DMS 273 (cell line): Measurements from ENCODE around the gene PLA2G4A.

Experiments
- DNase-seq: peaks from one replicate; lab custom pipeline; 2025; ENCODE audit not compliant: unreplicated experiment; lab: John Stamatoyannopoulos, UW

The PLA2G4A gene

DNA sequence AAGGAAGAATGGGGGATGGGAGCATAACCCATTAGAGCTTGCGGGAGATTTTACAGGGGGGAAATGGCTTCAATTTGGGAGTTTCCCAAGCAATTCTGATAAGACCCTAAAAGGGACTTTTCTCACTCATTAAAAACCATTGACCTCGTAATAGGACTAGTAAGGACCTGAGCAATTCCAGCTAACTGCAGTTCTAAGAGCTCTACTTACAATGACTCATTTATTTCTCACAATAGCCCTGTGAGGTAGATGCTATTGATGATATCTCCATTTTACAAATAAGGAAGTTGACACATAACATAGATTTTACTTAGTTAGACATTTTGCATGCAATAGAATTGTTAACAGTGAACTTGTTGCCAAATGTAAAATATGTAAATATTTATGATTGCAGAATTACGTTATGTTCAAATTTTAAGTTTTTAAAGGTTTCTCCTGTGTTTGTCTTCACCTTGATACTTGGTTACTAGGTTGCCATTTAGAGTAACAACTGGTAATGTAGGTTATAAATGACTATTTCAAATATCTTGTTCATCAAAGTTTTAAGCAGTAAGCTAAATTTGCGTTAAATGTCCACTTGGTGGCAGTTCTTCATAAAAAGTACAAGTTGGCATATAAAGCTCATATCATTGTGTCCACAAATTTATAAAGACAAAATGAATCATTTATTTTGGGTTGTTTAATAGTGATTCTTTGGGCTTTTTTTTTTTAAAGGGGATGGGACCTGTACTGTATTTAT lies 182.0 kb downstream of the PLA2G4A start:
- peak; percentile 5 for DNase-seq

DNA sequence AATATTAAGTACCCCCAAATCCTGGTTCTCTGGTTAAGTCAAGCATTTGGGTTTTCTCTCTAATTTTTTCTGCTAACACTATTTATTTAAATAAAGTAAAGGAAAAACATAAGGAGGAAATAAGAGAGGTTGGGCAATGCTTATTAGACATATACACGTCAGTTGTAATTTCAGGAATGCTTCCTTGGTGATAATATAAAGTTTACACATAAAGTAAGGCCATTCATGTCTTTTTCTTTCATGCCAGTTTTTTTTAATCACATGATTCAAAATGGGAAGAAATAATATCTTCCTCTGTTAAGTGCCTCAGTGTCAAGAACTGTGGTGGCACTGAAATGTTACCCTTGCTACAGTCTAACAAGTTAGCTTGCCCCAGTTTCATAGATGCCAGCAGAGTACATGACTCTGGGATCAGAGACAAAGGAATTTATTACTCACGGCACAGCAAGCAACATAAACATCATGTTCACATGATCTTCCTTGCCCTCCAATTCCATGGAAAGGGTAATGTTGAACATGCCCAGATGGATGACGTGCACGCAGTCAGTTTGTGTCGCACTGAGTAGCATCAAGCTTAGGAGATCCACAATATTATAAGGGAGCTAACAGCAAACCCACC lies 184.9 kb downstream of the PLA2G4A start:
- no peak for DNase-seq

DNA sequence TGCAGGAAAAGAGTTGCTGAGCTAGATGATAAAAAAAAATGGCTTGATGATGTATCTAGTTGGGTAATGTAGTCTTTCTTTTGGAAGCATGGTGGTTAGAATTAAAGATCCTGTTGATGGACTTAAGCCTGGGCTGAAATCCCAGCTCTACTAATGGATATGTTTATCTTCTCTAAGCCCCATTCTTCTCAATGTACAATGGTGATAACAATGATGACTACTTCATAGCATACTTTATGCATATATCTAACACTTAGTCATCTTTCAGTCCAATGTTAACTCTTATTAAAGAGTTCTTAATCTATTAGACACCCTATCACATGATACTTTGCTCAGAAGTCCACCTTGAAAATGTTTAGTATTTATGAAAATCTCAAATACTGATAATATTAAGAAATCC lies 189.5 kb downstream of the PLA2G4A start:
- no peak for DNase-seq

DNA sequence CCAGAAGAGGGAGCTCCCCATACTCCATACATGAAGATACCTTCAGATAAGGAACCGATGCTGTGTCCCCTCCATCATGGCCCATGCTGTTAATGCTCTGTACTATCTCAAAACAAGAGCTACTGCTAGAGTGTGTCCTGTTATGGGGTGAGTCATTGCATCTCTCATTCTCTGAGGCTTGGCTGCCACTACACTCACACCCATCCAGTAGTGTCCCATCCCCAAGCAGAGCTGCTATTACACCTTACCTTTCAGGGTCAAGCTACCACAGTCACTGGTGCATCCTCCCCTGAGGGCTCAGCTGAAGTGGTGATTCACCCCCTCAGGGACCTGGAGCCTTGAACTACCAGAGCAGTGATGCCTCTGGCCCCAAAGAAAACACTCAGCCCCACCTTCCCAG lies 198.5 kb downstream of the PLA2G4A start:
- no peak for DNase-seq

DNA sequence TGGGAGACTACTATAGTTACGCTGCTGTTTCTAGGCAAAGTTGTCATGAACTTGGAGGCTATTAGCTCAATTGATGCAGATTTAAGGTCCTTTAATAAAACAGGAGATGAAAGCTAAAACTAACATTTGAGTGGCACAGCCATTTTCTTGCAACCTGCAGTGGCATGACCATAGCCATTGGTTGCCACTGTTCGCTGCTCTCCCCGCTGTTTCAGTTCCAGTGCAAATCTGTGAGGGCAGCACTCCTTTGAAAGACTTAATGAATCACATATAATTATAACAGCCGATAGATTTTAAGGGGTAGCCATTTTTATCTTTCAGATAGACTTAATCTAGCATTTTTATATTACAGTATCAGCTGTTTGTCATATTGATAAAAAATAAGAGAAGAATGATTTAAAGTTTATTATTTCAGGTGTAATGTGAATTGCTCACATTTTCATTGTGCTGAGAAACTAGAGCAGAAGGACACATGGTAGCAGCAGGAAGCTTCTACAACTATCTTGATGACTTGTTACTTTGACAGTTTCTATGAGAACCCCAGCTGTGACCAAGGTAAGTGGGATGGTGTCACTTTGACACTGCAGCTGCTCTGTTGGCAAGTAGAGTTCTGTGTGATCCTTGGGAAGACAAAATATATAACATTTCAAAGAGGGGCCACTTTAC lies 203.7 kb downstream of the PLA2G4A start:
- peak; percentile 9 for DNase-seq

DNA sequence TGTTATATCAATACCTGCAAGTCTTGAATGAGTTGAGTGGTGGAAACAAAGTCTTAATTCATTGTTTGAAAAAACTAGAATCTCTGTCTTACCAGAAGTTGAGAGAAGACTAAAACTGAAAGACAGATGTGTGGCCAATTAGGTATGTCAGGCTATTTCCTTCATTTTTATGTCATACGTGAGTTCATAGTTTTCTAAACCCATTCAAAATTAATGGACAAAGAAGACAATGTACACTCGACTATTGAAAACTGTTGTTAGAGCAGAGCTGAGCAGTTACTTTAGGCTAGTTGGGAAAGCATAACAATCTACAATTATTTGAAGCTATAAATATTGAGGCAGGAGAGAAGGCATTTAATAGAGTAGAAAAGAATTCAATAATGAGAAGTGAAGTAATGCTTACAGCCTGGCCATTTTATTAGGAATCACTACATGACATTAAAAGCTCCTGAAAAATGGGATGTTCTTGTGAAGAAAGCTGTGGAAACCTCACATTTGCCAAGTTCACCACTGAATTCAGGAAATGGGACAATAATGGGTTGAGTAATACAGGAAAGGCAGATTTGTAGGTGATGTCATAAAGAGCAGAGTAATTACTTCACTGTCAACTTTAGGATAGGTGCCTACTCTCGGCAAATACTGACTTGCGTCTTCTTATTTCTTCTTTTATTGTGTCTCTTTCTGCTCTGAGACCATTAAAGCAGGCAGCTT lies 204.4 kb downstream of the PLA2G4A start:
- DNase-seq: no peak

DNA sequence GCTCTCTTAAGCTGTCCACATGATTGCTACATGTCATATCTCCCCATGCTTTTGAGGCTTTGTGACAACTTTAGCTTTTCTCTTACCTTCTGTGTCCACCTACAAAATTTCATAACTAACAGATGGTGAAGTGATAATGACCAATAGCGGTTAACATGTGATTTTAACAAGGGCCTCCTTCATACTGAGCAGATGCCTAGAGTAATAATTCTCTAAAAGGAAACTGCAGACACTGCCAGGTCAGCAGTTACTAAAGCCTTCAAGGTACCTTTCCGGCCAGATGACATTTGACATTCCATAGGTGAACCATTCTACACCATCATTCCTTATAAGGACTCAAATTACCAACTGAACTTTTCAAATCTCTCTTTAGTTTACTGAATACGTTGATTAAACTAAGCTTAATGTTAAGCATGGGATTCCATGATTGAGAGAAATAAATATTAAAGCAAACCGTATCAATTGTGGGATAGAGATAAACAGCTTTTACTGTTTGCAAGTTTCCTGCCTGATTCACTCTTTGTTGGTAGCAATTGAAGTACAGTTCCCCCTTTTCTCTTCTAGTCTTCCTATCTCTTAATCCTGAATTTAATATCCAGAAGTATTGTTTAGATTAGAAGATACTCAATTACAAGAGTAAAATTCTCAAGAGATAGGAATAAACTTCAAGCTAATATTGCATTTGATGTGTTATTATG lies 205.1 kb downstream of the PLA2G4A start:
- peak; percentile 20 for DNase-seq

DNA sequence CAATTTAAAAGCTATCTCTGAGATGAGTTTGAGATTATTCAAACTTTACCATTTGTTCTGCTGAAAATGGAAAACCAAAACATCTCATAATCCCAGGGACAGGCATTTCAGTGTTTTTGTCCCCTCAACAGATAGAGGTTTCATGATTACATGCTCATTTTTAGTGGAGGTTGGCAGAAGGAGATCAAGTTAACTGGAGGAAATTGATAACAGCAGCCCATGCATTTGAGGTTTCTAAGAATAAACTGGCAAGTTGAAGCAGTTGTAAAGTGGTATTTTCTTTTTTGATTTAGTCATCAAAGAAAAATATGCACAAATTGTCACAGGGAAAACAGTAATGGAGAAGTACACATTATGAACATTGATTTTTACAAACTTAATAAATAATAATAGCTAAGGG lies 205.8 kb downstream of the PLA2G4A start:
- no peak for DNase-seq

DNA sequence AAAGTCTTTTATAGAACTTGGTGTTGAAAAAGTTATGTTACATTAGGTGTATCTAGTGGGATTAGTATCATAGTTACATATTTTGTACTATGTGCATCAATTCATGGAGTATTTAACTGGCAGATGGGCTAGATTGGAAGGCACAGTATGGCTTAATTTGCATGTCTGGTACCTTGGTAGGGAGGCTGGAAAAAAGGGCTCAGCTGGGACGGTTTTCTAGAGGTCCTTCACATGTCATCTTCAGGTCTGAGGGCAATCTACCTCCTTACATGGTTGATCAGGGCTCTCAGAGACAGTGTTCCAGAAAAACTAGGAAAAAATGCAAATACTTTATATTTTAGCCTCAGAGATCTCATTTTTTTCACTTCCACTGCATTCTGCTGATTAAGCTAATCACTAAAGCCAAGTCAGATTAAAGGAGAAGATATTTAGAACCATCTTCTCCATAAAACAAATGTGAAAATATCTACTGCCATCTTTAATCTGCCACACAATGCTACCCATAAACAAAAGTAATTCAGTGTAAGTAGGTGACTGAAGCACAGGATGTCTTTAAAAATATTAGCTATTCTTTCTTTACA lies 209.3 kb downstream of the PLA2G4A start:
- no peak for DNase-seq
